LHCN-M2 (cell line): ENCODE results near the gene FAM229A. TPM values are rescaled to one million over a fixed set of nuclear protein-coding genes. Genes with fewer than 3 reads are reported as not detected.
A peak's percentile ranks its signal among the peaks of the same experiment; 100 is the strongest.
"Not testable (repeated sequence)": the region's sequence is repeated elsewhere in the genome, so short reads cannot be mapped to it uniquely, and the experiment has no call there.

ENCODE experiments used
- DNase-seq: peaks from one replicate; pipeline ENCODE4 v3.0.0-alpha.2; 2012; ENCODE audit warnings: low read depth
- total RNA-seq: library from RNA; depleted of rRNA; stranded (reverse); fragments of >200 nt; gene quantifications from 2 replicates; pipeline ENCODE4 v1.2.3, GENCODE V29; 2014

Gene FAM229A
- total RNA-seq, 1 experiment from 2014 or later = 2.0 TPM

DNA sequence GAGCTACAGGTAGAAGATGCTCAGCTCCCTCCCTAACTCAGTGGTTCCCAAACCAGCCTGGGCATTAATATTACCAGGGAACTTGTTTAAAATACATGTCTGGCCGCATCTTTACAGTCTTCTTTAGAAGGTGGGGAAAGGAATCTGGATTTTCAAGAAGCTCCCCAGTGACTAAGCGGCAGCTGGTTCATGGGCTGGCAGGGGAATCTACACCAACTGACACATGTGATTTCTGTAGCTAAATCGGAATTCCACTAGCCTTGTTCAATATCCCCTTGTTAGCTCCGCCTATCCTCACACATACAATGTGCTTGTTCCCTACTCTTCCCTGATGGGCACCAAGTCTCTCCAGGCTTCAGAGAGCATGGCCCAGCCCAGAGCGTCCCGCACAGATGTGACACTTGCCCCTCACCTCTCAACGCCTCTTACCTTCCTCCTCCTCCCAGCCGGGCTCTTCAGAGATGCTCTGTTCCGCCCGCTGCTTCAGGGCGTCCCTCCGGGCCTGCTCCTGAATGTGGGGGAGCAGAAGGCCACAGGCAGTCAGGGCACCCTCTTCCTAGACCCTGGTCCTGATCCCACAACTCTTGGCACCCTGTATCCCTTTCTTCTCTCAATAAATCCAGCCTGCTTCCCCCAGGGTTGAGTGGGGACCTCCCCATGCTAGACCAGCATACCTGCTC lies 15.4 kb upstream of the FAM229A start:
- DNase-seq = no peak

DNA sequence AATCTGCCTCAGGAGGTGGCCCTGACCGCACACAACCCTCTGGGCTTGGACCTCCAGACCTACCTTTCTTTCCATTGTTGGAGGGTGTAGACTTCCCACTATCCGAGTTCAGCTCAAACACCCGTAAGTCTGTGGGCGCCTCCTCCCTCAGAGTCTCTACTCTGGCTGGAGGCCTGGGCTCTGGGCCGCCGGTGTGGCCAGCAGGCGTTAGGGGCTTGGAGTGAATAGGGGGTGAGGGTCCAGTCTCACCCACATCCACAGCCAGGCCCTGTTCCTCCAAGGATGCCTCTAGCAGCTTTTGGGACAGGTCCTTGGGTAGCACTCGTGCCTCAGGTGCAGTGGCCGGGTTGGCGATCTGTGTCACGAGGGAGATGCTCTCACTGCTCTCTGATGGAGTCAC lies 13.9 kb upstream of the FAM229A start:
- DNase-seq = no peak

DNA sequence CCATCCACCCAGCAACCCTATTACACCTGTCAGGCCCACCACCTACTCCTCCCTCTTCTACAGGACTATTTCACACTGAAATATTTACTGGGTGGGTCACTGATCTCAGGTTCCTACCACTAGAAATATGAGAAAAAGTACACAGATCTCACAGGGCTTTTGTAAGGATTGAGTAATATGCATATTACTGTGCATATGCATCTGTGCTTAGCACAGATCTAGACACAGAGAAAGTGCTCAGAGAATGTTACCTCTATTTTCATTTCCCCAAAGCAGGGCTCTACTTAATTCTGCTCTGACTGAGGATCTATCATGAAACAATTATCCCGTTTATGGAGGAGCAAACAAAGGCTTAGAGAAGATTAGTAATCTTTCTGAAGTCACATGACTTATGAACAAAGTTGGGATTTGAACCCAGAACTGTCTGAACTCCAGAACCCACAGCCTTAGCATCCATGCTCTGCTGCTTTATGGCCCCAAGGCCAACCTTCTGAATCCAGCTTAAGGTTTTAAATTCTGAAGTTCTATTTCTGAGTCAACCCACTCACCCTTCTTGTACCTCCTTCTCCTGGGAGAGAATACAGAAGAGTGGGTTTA lies 11.8 kb upstream of the FAM229A start:
- no peak for DNase-seq

DNA sequence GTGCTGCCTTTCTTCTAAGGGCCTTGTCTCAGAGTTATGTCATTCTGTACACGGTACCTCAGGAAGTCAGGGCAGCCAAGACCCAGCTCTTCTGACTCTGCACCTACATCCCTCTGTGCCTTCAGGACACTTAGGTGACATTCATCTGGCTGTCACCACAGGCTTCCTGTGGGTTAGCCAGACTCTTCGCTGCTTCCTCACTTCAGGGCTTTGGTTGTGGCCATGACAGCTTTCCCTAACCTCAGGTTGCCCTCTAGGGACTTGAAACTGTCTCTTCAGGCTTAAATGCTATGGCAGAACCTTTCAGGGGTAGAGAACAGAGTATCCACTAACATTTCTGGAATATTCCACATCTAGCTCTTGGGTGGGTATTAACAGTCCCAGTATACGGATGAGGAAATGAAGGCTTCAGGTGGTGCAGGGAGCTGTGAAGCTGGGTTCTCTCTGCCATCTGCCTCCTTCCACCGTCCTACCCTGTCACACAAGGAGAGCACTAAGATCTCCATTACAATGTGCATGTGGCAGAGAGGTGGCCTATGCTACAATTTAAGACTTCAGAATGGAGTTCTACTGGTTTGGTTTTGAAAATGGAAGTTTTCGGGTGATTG lies 10.0 kb upstream of the FAM229A start:
- no peak for DNase-seq

DNA sequence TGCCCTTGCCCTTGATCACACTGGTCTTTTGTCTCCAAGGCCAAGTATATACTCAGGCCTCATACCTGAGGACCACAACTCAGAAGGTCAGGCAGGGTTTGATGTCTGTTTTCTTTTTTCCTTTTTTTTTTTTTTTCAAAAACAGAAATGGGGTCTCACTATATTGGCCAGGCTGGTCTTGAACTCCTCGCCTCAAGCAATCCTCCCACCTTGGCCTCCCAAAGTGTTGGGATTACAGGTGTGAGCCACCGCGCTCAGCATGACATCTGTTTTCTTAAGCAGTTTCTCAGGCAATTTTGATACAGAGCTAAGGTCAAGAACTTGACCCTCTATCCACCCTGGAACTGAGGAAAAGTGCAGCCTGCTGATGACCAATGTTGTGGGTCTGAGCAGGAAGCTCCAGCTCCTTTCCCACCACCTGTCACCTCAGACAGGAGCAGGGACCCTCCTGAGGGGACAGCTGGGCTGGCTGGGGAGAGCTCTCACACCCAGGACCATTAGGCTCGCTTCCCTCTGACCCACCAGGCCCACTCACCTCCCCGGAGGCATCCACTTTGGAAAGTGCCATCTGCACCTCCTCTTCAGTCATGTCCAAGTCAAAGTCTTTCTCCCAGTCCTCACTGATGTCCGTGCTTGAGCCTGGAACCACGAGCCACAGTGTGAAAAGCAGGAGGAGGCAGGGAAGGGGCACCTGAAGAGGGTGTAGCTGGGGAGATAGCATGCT lies 5.8 kb upstream of the FAM229A start:
- no peak for DNase-seq

DNA sequence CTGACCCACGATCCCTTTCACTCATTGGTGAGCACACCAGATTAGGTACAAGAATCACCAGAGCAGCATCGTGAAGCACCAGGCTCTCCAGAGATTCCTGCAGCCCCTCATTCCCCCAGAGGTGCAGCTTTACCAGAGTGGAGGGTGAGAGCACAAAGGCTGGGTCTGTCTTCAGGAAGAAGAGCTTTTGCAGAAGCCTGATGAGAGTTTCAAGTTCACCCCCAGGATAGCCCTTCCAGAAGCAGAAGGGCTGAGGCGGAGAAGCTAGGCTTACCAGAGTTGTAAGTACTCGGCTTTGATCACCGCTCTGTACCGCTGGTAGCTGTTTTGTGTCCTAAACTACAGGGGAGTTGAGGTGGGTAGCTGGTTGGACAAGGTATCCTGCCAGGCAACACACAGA lies 3.2 kb upstream of the FAM229A start:
- no peak for DNase-seq

DNA sequence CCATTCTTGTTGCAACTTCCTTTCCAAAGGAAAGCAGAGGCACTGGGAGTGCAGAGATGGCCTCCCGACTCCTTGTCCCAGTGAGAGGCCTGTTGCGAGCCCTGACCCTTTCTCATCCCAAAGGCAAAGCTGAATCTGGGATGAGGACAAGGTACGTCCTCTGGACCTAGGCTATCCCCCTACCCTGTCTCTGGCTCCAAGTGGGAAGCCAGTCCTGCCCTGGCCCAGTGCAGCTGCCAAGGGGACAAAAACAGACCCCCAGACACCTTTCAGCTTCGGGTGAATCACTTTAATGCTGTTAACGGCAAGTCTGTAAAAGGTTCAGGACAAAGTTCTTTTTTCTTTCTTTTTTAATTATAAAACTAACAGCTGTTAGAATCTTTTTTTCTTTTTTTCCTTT lies 2.6 kb upstream of the FAM229A start:
- DNase-seq = no peak

DNA sequence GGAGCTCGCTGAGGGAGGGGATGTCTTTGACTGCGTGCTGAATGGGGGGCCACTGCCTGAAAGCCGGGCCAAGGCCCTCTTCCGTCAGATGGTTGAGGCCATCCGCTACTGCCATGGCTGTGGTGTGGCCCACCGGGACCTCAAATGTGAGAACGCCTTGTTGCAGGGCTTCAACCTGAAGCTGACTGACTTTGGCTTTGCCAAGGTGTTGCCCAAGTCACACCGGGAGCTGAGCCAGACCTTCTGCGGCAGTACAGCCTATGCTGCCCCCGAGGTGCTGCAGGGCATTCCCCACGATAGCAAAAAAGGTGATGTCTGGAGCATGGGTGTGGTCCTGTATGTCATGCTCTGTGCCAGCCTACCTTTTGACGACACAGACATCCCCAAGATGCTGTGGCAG lies 1.4 kb upstream of the FAM229A start:
- DNase-seq = no peak

DNA sequence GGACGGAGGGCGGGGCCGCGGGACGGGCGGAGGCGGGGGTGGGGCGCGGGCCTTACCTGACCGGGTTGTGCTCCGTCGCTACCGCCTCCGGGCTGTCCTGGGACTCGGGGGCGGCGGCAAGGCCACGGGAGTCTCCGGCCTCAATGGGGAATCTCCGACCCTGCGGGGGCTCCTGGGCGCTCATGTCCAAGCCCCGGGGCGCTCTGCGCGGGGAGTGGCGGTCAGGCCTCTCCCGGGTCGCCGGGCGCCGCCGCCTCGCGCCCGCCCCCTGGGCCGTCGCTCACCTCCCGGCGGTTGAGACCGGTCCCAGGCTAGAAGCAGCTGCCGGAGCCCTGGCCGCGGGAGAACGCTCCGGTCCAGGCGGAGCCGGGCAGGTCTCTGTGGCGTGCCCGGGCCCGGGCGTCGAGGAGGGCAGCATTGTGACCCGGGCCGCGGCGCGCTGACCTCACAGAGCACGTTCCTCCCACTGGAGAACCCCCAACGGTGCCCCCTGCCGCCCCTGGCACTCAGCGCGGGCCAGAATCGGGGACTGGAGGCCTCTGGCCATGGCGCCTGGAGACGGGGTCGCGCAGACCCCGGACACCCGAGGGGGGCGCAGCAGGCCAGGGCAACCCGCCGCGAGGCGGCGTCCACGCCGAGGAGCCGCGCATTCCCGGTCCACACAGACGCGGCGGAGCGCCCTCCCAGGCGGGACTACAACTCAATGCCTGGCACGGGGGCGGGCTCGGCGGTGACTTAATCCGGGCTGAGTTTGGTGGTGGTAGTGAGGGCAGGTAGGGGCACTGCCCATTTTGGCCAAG lies 411 bp downstream of the FAM229A start:
- DNase-seq = no peak

DNA sequence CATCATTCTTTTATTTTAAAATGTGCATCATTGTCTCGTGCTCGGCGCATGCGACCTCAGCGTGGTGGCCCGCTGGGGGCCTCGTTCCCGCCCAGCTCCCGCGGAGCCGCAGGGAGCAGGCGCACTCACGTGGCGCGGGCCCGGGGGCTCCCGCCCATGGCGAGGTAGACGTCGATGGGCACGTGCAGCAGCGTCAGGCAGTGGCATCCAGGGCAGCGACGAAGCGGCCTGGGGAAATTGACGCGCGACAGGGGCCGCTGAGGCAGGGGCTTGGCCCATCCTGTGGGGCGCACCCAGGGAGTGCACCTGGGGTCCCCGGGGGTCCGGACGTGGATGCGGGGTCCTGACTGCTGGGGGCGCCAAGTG lies 994 bp downstream of the FAM229A start:
- DNase-seq = no peak

DNA sequence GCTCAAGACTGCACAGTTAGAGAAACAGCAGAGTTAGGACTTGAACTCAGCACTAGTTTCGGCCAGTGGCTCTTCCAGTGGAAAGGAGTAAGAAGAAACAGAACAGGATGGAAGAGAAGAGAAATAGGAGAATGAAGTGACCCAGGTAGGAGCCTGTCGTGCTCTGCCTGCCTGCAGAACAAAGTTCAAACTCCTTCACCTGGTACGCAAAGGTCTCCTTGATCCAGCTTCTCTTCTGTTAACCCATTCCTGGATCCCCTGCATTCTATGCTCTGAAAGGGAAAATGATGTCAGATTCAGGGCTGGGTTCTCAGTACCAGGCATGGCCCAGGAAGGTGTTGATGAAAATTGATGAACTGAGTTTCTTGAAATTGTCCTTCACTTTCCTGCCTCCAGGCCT lies 3.9 kb downstream of the FAM229A start:
- DNase-seq = no peak

DNA sequence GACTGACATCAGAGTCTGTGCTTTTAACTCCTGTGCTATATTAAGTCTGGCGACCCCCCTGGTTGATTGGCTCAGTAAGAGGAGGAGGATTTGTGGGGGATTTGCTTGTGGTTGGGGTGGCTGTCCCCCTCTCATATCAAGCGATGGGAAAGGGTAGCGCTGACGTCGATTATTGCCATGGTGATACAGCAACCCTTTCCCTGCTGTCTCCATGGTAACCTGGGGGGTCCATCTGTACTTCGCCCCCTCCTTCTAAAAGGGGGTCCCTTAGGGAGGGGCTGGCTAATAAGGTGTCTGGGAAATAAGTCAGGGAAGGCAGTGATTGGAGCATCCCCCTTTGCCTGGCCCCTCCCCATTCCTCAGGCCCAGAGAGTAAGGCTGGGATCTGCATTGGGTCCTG lies 4.7 kb downstream of the FAM229A start:
- DNase-seq = no peak

DNA sequence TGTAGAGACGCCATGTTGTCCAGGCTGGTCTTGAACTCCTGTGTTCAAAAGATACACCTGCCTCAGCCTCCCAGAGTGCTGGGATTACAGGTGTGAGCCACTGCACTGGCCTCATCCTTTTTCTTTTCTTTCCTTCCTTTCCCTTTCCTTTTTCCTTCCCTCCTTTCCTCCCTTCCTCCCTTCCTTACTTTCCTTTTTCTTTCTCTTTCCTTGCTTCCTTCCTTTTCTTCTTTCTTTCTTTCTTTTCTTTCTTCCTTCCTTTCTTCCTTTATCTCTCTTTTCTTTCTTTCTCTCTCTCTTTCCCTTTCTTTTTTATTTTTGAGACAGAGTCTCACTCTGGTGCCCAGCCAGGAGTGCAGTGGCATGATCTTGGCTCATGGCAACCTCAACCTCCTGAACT lies 5.8 kb downstream of the FAM229A start:
- no peak for DNase-seq

DNA sequence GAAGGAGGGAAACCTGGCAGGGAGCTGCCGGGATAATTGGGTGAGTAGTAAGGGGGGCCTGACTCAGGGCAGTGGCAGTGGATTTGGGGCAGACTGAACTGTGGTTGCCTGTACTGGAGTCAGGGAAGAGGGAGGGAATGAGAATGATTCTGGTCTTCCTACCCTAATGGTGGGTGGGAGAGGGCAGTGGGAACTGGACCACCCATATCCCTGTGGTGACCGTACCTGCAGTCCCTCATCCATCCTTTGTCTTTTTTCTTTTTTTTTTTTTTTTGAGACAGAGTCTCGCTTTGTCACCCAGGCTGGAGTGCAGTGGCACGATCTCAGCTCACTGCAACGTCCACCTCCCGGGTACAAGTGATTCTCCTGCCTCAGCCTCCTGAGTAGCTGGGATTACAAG lies 6.5 kb downstream of the FAM229A start:
- DNase-seq = not testable (repeated sequence)

DNA sequence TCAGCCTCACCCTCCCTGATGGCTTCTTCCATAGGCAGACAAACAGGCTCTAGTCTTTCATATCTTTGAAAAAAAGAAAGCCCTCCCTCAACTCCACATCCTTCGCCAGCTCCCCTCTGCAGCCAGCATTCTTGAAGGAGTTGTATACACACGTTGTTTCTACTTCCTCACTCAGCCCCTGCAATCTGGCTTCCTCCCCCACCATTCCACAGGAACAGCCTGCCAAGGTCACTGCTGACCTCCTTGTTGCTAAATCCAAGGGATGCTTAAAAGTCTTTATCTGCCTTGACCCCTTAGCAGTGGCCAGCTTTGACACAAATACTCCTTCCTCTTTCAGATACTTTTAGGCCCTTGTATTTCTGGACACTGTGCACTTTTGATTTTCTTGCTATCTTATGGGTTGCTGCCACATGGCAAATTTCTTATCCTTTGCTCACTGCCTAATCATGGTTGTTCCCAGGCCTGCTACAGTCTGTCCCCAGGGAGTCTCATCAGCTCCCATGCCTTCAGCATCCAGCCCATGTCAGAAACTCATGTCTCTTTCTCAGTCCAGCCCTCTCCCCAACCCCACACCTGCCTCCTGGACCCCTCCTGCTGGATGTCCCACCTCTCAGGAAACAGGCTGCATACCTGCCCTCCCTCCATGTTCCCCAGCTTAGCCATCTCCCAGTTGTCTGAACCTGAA lies 8.3 kb downstream of the FAM229A start:
- peak; percentile 32 for DNase-seq

DNA sequence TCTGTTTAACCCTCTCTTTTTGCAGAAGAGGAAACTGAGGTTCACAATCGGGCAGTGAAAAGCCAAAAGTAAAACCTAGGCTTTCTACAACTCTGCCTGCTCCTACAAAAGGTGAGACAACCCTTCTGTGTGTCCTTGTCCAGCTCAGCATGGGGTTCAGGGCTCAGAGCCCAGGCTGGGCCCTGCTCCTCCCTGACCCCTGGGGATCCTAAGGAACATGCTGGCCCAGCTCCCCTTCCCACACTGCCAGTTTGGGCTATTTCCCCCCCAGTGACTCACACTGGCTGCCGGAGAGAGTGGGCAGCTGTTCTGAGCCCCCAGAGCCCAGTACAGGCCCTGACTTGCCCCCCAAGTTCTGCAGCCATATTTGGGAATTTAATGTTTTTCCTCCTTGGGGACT lies 8.9 kb downstream of the FAM229A start:
- peak; percentile 54 for DNase-seq

DNA sequence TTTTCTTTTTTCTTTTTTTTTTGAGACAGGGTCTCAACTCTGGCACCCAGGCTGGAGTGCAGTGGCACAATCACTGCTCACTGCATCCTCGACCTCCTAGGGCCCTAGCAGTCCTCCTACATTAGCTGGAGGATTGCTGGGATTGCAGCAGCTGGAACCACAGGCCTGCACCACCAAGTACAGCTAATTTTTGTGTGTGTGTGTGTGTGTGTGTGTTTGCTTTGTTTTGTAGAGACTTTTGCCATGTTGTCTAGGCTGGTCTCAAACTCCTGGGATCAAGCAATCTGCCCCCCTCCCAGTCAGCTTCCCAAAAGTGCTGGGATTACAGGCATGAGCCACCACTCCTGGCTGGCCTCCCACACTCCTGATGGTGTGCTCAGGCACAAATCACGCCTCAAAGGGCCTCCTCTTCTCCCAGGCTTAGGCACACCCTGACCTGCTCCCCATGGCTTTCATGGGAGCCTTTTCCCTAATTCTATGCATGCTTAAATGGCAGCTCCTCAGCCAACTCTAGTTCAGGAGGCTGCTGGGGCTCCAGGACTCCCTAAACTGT lies 9.4 kb downstream of the FAM229A start:
- DNase-seq = peak; percentile 55

DNA sequence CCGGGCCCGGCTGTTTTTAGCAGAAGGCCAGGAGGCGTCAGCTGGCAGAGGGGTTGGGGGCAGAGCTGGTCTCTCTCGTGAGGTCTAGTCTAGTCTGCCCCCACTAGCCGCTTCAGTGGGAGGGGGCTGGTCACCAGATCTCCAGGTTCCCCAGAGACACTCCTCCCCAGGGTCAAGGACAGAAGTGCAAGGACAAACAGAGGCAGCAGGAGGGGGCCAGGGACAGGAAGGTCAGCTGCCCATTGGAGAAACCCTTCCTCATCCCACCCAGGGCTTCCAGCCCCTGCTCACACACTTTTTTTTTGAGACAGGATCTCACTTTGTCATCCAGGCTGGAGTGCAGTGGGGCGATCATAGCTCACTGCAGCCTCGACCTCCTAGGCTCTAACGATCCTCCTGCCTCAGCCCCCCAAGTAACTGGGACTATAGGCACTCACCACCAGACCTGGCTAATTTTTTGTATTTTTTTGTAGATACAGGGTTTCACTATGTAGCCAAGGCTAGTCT lies 10.0 kb downstream of the FAM229A start:
- DNase-seq = no peak

DNA sequence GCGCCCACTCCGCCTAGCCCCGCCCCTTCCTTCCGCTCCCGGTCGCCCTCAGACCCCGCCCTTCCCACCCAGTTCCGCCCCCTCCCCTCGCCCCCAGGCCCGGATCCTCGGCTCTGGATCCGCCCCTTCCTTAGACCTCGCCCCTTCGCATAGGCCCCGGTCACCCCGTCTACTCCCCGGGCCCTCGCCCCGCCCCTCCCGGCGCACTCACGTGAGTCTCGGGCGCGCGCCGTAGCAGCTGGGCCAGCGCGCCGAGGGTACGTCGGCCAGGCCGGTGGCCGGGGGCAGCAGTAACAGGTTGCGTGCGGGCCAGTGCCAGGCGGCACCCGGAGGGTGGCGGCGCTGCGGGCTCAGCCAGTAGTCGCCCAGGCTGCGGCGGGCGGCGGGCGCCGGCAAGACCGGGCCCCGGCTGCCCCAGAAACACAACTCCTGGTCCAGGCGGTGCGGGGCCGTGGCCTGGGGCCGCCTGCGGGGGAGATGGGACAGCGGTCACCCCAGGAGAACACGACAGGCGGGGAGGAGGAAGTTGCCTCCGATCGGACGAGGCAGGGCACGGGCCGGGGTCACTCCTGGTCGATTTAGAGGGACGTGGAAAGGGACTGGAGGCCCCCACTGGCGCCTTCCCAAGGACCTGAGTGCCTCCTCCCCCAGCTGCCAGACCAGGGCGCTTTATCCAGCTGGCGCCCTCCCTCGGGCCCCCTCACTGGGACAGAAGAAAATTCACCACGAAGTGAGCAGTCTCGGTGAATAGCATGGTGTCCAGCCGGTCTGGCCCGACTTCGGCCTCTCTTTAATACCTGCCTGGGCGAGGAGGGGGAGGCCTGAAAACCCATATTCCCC lies 10.7 kb downstream of the FAM229A start:
- peak; percentile 93 for DNase-seq
